ENCODE measurements around the gene DEGS2.

The DEGS2 gene

GRCh38 chr14:100111931-100112704 lies 47.3 kb downstream of the DEGS2 start:
- ATAC-seq (replicated peaks) = no peak
- DNase-seq = no peak
- Mint-ChIP-seq H3K4me3 (no peak overlapping the region), H3K27ac (peak overlapping the region; percentile 75), H3K9me3 (no peaks in the 10 kb centered on the region), H3K27me3 (no peaks in the 10 kb centered on the region), H3K36me3 (peaks cover 52 to 54% of the 10 kb centered on the region in 2 donors), H3K4me1 (peaks cover 42 to 62% of the 10 kb centered on the region in 2 donors)

GRCh38 chr14:100110816-100111215 lies 48.6 kb downstream of the DEGS2 start:
- no peak overlapping the region for H3K27ac Mint-ChIP-seq
- H3K27me3 Mint-ChIP-seq = no peaks in the 10 kb centered on the region
- ATAC-seq (replicated peaks) = no peak
- H3K9me3 Mint-ChIP-seq = no peaks in the 10 kb centered on the region
- DNase-seq = no peak
- no peak overlapping the region for H3K4me3 Mint-ChIP-seq
- peaks cover 57 to 60% of the 10 kb centered on the region in 2 donors for H3K36me3 Mint-ChIP-seq
- H3K4me1 Mint-ChIP-seq = peaks cover 42 to 64% of the 10 kb centered on the region in 2 donors

GRCh38 chr14:100109594-100109955 lies 49.9 kb downstream of the DEGS2 start:
- Mint-ChIP-seq H3K4me3 (no peak overlapping the region), H3K27me3 (no peaks in the 10 kb centered on the region), H3K4me1 (peaks cover 52 to 69% of the 10 kb centered on the region in 2 donors), H3K36me3 (peaks cover 60 to 68% of the 10 kb centered on the region in 2 donors), H3K27ac (peak overlapping the region; percentile 91), H3K9me3 (no peaks in the 10 kb centered on the region)
- ATAC-seq (replicated peaks) = no peak
- DNase-seq = no peak

- Mint-ChIP-seq H3K9me3 (no peaks in the 10 kb centered on the region), H3K4me3 (no peak overlapping the region), H3K36me3 (peaks cover 57 to 71% of the 10 kb centered on the region in 2 donors), H3K4me1 (peaks cover 57 to 75% of the 10 kb centered on the region in 2 donors), H3K27me3 (no peaks in the 10 kb centered on the region), H3K27ac (peak overlapping the region; percentile 91)
- DNase-seq (no peak), ATAC-seq (replicated peaks) (no peak)
Observed at GRCh38 chr14:100108840-100109593, 50.4 kb downstream of the DEGS2 start.

GRCh38 chr14:100108042-100108825 lies 51.2 kb downstream of the DEGS2 start:
- Mint-ChIP-seq H3K27me3 (no peaks in the 10 kb centered on the region), H3K9me3 (no peaks in the 10 kb centered on the region), H3K4me1 (peaks cover 61 to 77% of the 10 kb centered on the region in 2 donors), H3K4me3 (no peak overlapping the region), H3K27ac (peak overlapping the region; percentile 91), H3K36me3 (peaks cover 59 to 73% of the 10 kb centered on the region in 2 donors)
- DNase-seq = peak; percentile 77
- peak; percentile 85 to 89 for ATAC-seq (replicated peaks)

GRCh38 chr14:100107236-100107635 lies 52.2 kb downstream of the DEGS2 start:
- ATAC-seq (replicated peaks) = no peak
- no peak for DNase-seq
- Mint-ChIP-seq H3K4me3 (peak overlapping the region in 1 of 2 donors; percentile 15), H3K27me3 (no peaks in the 10 kb centered on the region), H3K27ac (peak overlapping the region; percentile 87), H3K36me3 (peaks cover 56 to 70% of the 10 kb centered on the region in 2 donors), H3K9me3 (no peaks in the 10 kb centered on the region), H3K4me1 (peaks cover 60 to 77% of the 10 kb centered on the region in 2 donors)

GRCh38 chr14:100106250-100107112 lies 53.0 kb downstream of the DEGS2 start:
- H3K27ac Mint-ChIP-seq = peak overlapping the region; percentile 87

GRCh38 chr14:100105357-100106169 lies 53.9 kb downstream of the DEGS2 start:
- peak overlapping the region; percentile 87 for H3K27ac Mint-ChIP-seq
- peaks cover 66 to 78% of the 10 kb centered on the region in 2 donors for H3K4me1 Mint-ChIP-seq
- DNase-seq (no peak), ATAC-seq (replicated peaks) (no peak)
- no peak overlapping the region for H3K4me3 Mint-ChIP-seq
- no peaks in the 10 kb centered on the region for H3K9me3 Mint-ChIP-seq
- H3K36me3 Mint-ChIP-seq = peaks cover 56 to 72% of the 10 kb centered on the region in 2 donors
- H3K27me3 Mint-ChIP-seq = no peaks in the 10 kb centered on the region

More at GRCh38 chr14:100106250-100107112, 53.0 kb downstream of the DEGS2 start:
- no peaks in the 10 kb centered on the region for H3K9me3 Mint-ChIP-seq
- no peak for DNase-seq
- H3K4me3 Mint-ChIP-seq = no peak overlapping the region
- peaks cover 56 to 69% of the 10 kb centered on the region in 2 donors for H3K36me3 Mint-ChIP-seq
- no peaks in the 10 kb centered on the region for H3K27me3 Mint-ChIP-seq
- H3K4me1 Mint-ChIP-seq = peaks cover 62 to 78% of the 10 kb centered on the region in 2 donors
- no peak for ATAC-seq (replicated peaks)

GRCh38 chr14:100104523-100105300 lies 54.7 kb downstream of the DEGS2 start:
- Mint-ChIP-seq H3K4me3 (peak overlapping the region; percentile 69 to 71), H3K9me3 (no peaks in the 10 kb centered on the region), H3K27ac (peak overlapping the region; percentile 93), H3K27me3 (no peaks in the 10 kb centered on the region), H3K4me1 (peaks cover 69 to 78% of the 10 kb centered on the region in 2 donors), H3K36me3 (peaks cover 58 to 74% of the 10 kb centered on the region in 2 donors)
- DNase-seq = no peak
- ATAC-seq (replicated peaks) = peak in 1 of 2 donors; percentile 2

GRCh38 chr14:100104006-100104352 lies 55.5 kb downstream of the DEGS2 start:
- Mint-ChIP-seq H3K4me1 (peaks cover 63 to 72% of the 10 kb centered on the region in 2 donors), H3K27ac (peak overlapping the region; percentile 93), H3K9me3 (no peaks in the 10 kb centered on the region), H3K36me3 (peaks cover 54 to 69% of the 10 kb centered on the region in 2 donors), H3K4me3 (peak overlapping the region; percentile 69 to 71), H3K27me3 (no peaks in the 10 kb centered on the region)
- DNase-seq (no peak), ATAC-seq (replicated peaks) (peak; percentile 67 to 77)

GRCh38 chr14:100103250-100104005 lies 56.0 kb downstream of the DEGS2 start:
- H3K4me1 Mint-ChIP-seq = peaks cover 57 to 67% of the 10 kb centered on the region in 2 donors
- H3K4me3 Mint-ChIP-seq = peak overlapping the region; percentile 69 to 71
- ATAC-seq (replicated peaks) (peak; percentile 32 to 35), DNase-seq (no peak)
- H3K36me3 Mint-ChIP-seq = peaks cover 54 to 70% of the 10 kb centered on the region in 2 donors
- no peaks in the 10 kb centered on the region for H3K27me3 Mint-ChIP-seq
- peak overlapping the region; percentile 93 for H3K27ac Mint-ChIP-seq
- no peaks in the 10 kb centered on the region for H3K9me3 Mint-ChIP-seq

Measured in stimulated activated naive B cell treated with anti-CD40 and anti-IgM and Interleukin-4, amounts not matched to agents 10 μg/mL and 1 μg/mL and 100 μg/mL, for 72 hours (primary cell).